DOHH2 (cell line): Measurements from ENCODE around the gene HS3ST4.

ENCODE experiments used
- H3F3A ChIP-seq: fragments of 200-600 bp; sonication (generic), shearing (Covaris generic); 2 replicates; pipeline ENCODE4 v1.6.0; 2016; ENCODE audit warnings: antibody characterized with exemption, mild to moderate bottlenecking; ENCODE audit not compliant: control insufficient read depth, insufficient read depth
- H3K27ac ChIP-seq: fragments of 200-600 bp; sonication (generic); 2 replicates; pipeline ENCODE4 v1.5.1; 2014; ENCODE audit warnings: low read depth, mild to moderate bottlenecking, low read length, moderate library complexity
- H3K27me3 ChIP-seq: fragments of 200-600 bp; sonication (generic); 2 replicates; pipeline ENCODE4 v1.6.1; 2014; ENCODE audit warnings: mild to moderate bottlenecking, low read length, mixed read lengths; ENCODE audit not compliant: control insufficient read depth
- H3K36me3 ChIP-seq: fragments of 200-600 bp; sonication (generic); 2 replicates; pipeline ENCODE4 v1.6.1; 2014; ENCODE audit warnings: mild to moderate bottlenecking, low read length, moderate library complexity, mixed read lengths; ENCODE audit not compliant: control insufficient read depth
- H3K4me1 ChIP-seq: fragments of 200-600 bp; sonication (generic); 2 replicates; pipeline ENCODE4 v1.6.1; 2014; ENCODE audit warnings: mild to moderate bottlenecking, low read length, mixed read lengths; ENCODE audit not compliant: control insufficient read depth
- H3K4me2 ChIP-seq: fragments of 200-600 bp; sonication (generic); 2 replicates; pipeline ENCODE4 v1.6.0; 2014; ENCODE audit warnings: mild to moderate bottlenecking, low read length, moderate library complexity
- H3K4me3 ChIP-seq: fragments of 200-600 bp; sonication (generic); 2 replicates; pipeline ENCODE4 v1.5.1; 2014; ENCODE audit warnings: mild to moderate bottlenecking, low read length, mixed read lengths
- H3K79me2 ChIP-seq: fragments of 200-600 bp; sonication (generic); 2 replicates; pipeline ENCODE4 v1.6.1; 2014; ENCODE audit warnings: mild to moderate bottlenecking, low read length, mixed read lengths; ENCODE audit not compliant: control insufficient read depth
- H3K9me2 ChIP-seq: fragments of 200-600 bp; sonication (generic); replicated peaks from 2 replicates; pipeline ENCODE4 v1.6.1; 2014; ENCODE audit warnings: mild to moderate bottlenecking, low read length, mixed read lengths; ENCODE audit not compliant: control insufficient read depth
- H3K9me3 ChIP-seq: fragments of 200-600 bp; sonication (generic); 2 replicates; pipeline ENCODE4 v1.6.1; 2014; ENCODE audit warnings: antibody characterized with exemption, low read length, mixed read lengths; ENCODE audit not compliant: control insufficient read depth, insufficient read depth
- H4K20me1 ChIP-seq: fragments of 200-600 bp; sonication (generic); 2 replicates; pipeline ENCODE4 v1.6.0; 2014; ENCODE audit warnings: low read depth, mild to moderate bottlenecking, antibody characterized with exemption, low read length, moderate library complexity; ENCODE audit not compliant: control insufficient read depth, insufficient read depth
- CTCF ChIP-seq: fragments of 200-600 bp; sonication (generic); IDR thresholded peaks from one replicate; pipeline ENCODE4 v1.5.1; 2014; ENCODE audit warnings: antibody characterized with exemption, mild to moderate bottlenecking, low read depth, low read length; ENCODE audit not compliant: poor library complexity, severe bottlenecking
- EZH2phosphoT487 ChIP-seq: fragments of 200-600 bp; sonication (generic); IDR thresholded peaks from 2 replicates; pipeline ENCODE4 v1.6.1; 2017; ENCODE audit warnings: borderline replicate concordance, mild to moderate bottlenecking, antibody characterized with exemption, low read length, moderate library complexity, mixed read lengths

HS3ST4 gene

GRCh38 chr16:26169473-26169872 lies 477.7 kb downstream of the HS3ST4 start:
- Histone ChIP-seq H3F3A (no peaks in the 10 kb centered on the region), H3K27me3 (no peaks in the 10 kb centered on the region), H3K4me3 (no peak overlapping the region), H3K36me3 (no peaks in the 10 kb centered on the region), H3K9me2 (no peaks in the 10 kb centered on the region), H3K4me2 (no peak overlapping the region), H3K9me3 (no peaks in the 10 kb centered on the region), H3K4me1 (no peaks in the 10 kb centered on the region), H4K20me1 (no peaks in the 10 kb centered on the region), H3K79me2 (no peaks in the 10 kb centered on the region), H3K27ac (no peak overlapping the region)
- TF ChIP-seq CTCF = no peak
- no peak for TF ChIP-seq EZH2phosphoT487

- TF ChIP-seq CTCF (no peak), EZH2phosphoT487 (no peak)
- H3F3A ChIP-seq = no peaks in the 10 kb centered on the region
These were observed 484.2 kb downstream of the HS3ST4 start for GRCh38 chr16:26175944-26176343.

GRCh38 chr16:26177438-26177837 lies 485.7 kb downstream of the HS3ST4 start:
- Histone ChIP-seq H3K9me2 (no peaks in the 10 kb centered on the region), H3K4me3 (no peak overlapping the region), H3K27me3 (no peaks in the 10 kb centered on the region), H3K4me2 (no peak overlapping the region), H3K4me1 (no peaks in the 10 kb centered on the region), H3K36me3 (no peaks in the 10 kb centered on the region), H3K9me3 (no peaks in the 10 kb centered on the region), H3F3A (no peaks in the 10 kb centered on the region), H4K20me1 (no peaks in the 10 kb centered on the region), H3K27ac (no peak overlapping the region), H3K79me2 (no peaks in the 10 kb centered on the region)
- TF ChIP-seq EZH2phosphoT487 (no peak), CTCF (no peak)

More at GRCh38 chr16:26175944-26176343, 484.2 kb downstream of the HS3ST4 start:
- no peak overlapping the region for H3K4me3 ChIP-seq
- H3K27ac ChIP-seq = no peak overlapping the region
- no peaks in the 10 kb centered on the region for H3K79me2 ChIP-seq
- no peaks in the 10 kb centered on the region for H3K36me3 ChIP-seq
- H3K4me2 ChIP-seq = no peak overlapping the region
- H3K9me3 ChIP-seq = no peaks in the 10 kb centered on the region
- H4K20me1 ChIP-seq = no peaks in the 10 kb centered on the region
- no peaks in the 10 kb centered on the region for H3K9me2 ChIP-seq
- H3K4me1 ChIP-seq = no peaks in the 10 kb centered on the region
- no peaks in the 10 kb centered on the region for H3K27me3 ChIP-seq

DNA sequence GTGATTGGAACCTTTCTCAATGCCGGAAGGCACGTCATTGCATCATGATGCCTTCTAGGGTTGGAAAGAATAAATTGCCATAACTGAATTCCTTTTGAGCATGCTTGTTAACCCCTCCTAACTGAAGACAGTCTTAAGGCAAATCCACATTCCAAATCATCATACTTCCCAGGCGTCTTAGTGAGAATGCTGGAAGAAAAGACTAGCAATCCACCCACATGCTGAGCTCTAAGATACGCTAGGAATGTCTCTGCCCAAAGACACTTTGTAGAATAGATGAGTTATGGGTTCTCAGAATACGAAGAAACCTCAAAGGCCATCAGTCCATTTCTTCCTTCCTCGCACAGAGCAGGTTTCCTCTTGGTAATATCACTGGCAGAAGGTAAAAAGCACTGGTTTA lies 486.5 kb downstream of the HS3ST4 start:
- Histone ChIP-seq H3K4me3 (no peak overlapping the region), H3K9me2 (no peaks in the 10 kb centered on the region), H3K27ac (no peak overlapping the region), H3F3A (no peaks in the 10 kb centered on the region), H3K4me2 (no peak overlapping the region), H3K9me3 (no peaks in the 10 kb centered on the region), H3K4me1 (no peaks in the 10 kb centered on the region), H3K79me2 (no peaks in the 10 kb centered on the region), H3K36me3 (no peaks in the 10 kb centered on the region), H4K20me1 (no peaks in the 10 kb centered on the region), H3K27me3 (no peaks in the 10 kb centered on the region)
- TF ChIP-seq EZH2phosphoT487 = no peak
- no peak for TF ChIP-seq CTCF
